HepG2 (cell line): Measurements from ENCODE around the gene LRRC43. TPM values are rescaled to one million over a fixed set of nuclear protein-coding genes. Genes with fewer than 3 reads are reported as not detected.

ENCODE experiments used
- AGO1 ChIP-seq: fragments of 200-400 bp; formaldehyde crosslinking; IDR thresholded peaks from 2 replicates; pipeline ENCODE4 v1.6.1; 2017; ENCODE audit warnings: mild to moderate bottlenecking, low read depth, low read length, moderate library complexity; ENCODE audit not compliant: poor library complexity, severe bottlenecking
- CBX2 ChIP-seq, 2 experiments: fragments of 200-600 bp in 1 of 2; sonication (generic); formaldehyde crosslinking in 1 of 2; IDR thresholded peaks; 2 replicates each; pipeline versions ENCODE4 v1.7.0 to v1.8.1; 2018 to 2022; ENCODE audit warnings: low read depth in 2 of 2, low read length in 1 of 2, mild to moderate bottlenecking in 1 of 2, missing genetic modification reagents in 1 of 2
- CCDC6 ChIP-seq: sonication (generic); formaldehyde crosslinking; IDR thresholded peaks from 2 replicates; pipeline ENCODE4 v1.8.1; 2022; ENCODE audit warnings: mild to moderate bottlenecking, missing genetic modification reagents, moderate library complexity
- FOXA3 ChIP-seq: IDR thresholded peaks from 2 replicates; pipeline ENCODE4 v1.6.1; 2016; ENCODE audit warnings: missing genetic modification reagents, missing compliant biosample characterization
- HMG20A ChIP-seq: IDR thresholded peaks from 2 replicates; pipeline ENCODE4 v1.6.1; 2016; ENCODE audit warnings: borderline replicate concordance
- IRX3 ChIP-seq: sonication (generic); formaldehyde crosslinking; IDR thresholded peaks from 2 replicates; pipeline ENCODE4 v1.8.1; 2023; ENCODE audit warnings: mild to moderate bottlenecking, low read depth, missing genetic modification reagents, borderline replicate concordance
- NFE2L1 ChIP-seq: sonication (generic); formaldehyde crosslinking; IDR thresholded peaks from 2 replicates; pipeline ENCODE4 v1.4.0; 2020; ENCODE audit warnings: missing genetic modification reagents, mild to moderate bottlenecking, borderline replicate concordance
- POLR2AphosphoS2 ChIP-seq: IDR thresholded peaks from 2 replicates; pipeline ENCODE4 v1.6.1; 2011; ENCODE audit warnings: low read depth, low read length, improper control_type of control experiment
- RCOR2 ChIP-seq: IDR thresholded peaks from 2 replicates; pipeline ENCODE4 v1.6.1; 2016; ENCODE audit warnings: missing biosample characterization, missing genetic modification reagents
- ZFP62 ChIP-seq: sonication (generic); formaldehyde crosslinking; IDR thresholded peaks from 2 replicates; pipeline ENCODE4 v1.4.0; 2020; ENCODE audit warnings: missing genetic modification reagents
- ZNF251 ChIP-seq: sonication (generic); formaldehyde crosslinking; IDR thresholded peaks from 2 replicates; pipeline ENCODE4 v1.9.0; 2021; ENCODE audit warnings: mild to moderate bottlenecking, missing genetic modification reagents
- ZNF607 ChIP-seq: sonication (generic); formaldehyde crosslinking; IDR thresholded peaks from 2 replicates; pipeline ENCODE4 v1.5.1; 2020; ENCODE audit warnings: missing genetic modification reagents, mild to moderate bottlenecking, borderline replicate concordance
- ZNF878 ChIP-seq: sonication (generic); formaldehyde crosslinking; IDR thresholded peaks from 2 replicates; pipeline ENCODE4 v1.8.1; 2023; ENCODE audit warnings: mild to moderate bottlenecking, missing genetic modification reagents, moderate library complexity
- polyA plus RNA-seq, 8 experiments: library from polyadenylated mRNA; depleted of rRNA in 3 of 8; stranded (reverse) in 7 of 8; unstranded in 1 of 8; fragments of >200 nt; fragmentation: Illumina TruSeq in 4 of 8; extraction: Trizol in 4 of 8; gene quantifications; 2 replicates each; pipeline versions ENCODE4 v1.2.1 to v1.2.3, GENCODE V29; 2011 to 2016; ENCODE audit warnings: low read depth in 4 of 8, missing spikeins in 1 of 8, mixed read lengths in 1 of 8; ENCODE audit not compliant: insufficient read depth in 1 of 8
- total RNA-seq, 5 experiments: library from RNA; depleted of rRNA; stranded (reverse); fragments of >200 nt; fragmentation: Illumina TruSeq; extraction: Trizol; gene quantifications; 2 replicates each; pipeline ENCODE4 v1.2.3, GENCODE V29; 2016; ENCODE audit warnings: low read depth in 1 of 5
- TF ChIP-seq, protein P1 (sequence below): sonication (generic); formaldehyde crosslinking; IDR thresholded peaks from 2 replicates; pipeline ENCODE4 v1.4.0; 2020; ENCODE audit warnings: missing genetic modification reagents
- TF ChIP-seq, protein P2 (sequence below): sonication (generic); formaldehyde crosslinking; IDR thresholded peaks from 2 replicates; pipeline ENCODE4 v1.8.1; 2023; ENCODE audit warnings: missing genetic modification reagents, inconsistent platforms, borderline replicate concordance
- TF ChIP-seq, protein P3 (sequence below): sonication (generic); formaldehyde crosslinking; conservative IDR thresholded peaks from 2 replicates; pipeline ENCODE4 v1.8.0; 2022; ENCODE audit warnings: missing genetic modification reagents
- TF ChIP-seq, protein P4 (sequence below): sonication (generic); formaldehyde crosslinking; conservative IDR thresholded peaks from 2 replicates; pipeline ENCODE4 v1.8.0; 2022; ENCODE audit warnings: low read depth, missing genetic modification reagents
- TF ChIP-seq, protein P5 (sequence below): sonication (generic); formaldehyde crosslinking; IDR thresholded peaks from 2 replicates; pipeline ENCODE4 v1.4.0; 2020; ENCODE audit warnings: missing genetic modification reagents, borderline replicate concordance

Gene LRRC43
- total and polyA plus RNA-seq, 2 of the 13 experiments (the other 11 are each of a cell fraction or from before 2014, with no cell fraction given): not detected

DNA sequence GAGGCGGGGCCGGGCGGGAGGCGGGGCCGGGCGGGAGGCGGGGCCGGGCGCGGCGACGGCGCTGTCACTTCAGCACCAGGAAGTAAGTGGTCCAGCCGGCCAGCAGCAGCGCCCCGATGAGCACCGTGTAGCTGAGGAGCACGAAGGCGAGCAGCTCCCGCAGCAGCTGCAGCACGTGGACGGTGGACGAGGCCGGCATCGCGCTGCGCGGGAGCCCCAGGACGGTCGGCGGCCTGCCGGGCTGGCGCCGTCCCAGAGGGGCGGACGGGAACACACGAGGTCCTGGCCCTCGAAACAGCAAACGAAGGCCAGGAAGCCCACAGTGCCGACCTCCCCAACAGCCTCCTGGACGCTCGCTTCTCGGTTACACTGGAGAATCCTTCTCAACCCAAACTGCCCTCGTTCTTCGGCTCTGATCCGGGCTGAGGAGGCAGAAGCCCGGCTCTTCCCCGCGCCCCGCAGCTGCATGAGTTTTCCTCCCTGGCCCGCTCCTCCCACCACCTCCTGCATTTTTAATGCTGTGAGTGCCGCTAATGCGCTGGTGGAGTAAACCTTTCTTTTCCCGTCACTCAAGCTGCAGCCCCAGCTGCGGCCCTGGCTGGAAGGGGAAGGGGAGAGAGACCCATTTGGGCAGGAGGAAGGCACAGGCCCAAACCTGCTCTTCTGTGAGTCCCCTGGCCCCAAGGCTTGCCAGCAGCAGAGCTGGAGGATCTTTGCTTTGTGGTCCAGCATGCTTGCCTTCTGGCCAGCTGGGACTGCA lies 43.6 kb downstream of the LRRC43 start (continued):
- TF ChIP-seq, protein P1, sequence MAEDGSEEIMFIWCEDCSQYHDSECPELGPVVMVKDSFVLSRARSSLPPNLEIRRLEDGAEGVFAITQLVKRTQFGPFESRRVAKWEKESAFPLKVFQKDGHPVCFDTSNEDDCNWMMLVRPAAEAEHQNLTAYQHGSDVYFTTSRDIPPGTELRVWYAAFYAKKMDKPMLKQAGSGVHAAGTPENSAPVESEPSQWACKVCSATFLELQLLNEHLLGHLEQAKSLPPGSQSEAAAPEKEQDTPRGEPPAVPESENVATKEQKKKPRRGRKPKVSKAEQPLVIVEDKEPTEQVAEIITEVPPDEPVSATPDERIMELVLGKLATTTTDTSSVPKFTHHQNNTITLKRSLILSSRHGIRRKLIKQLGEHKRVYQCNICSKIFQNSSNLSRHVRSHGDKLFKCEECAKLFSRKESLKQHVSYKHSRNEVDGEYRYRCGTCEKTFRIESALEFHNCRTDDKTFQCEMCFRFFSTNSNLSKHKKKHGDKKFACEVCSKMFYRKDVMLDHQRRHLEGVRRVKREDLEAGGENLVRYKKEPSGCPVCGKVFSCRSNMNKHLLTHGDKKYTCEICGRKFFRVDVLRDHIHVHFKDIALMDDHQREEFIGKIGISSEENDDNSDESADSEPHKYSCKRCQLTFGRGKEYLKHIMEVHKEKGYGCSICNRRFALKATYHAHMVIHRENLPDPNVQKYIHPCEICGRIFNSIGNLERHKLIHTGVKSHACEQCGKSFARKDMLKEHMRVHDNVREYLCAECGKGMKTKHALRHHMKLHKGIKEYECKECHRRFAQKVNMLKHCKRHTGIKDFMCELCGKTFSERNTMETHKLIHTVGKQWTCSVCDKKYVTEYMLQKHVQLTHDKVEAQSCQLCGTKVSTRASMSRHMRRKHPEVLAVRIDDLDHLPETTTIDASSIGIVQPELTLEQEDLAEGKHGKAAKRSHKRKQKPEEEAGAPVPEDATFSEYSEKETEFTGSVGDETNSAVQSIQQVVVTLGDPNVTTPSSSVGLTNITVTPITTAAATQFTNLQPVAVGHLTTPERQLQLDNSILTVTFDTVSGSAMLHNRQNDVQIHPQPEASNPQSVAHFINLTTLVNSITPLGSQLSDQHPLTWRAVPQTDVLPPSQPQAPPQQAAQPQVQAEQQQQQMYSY (CRISPR knock-in tag): peak; percentile 66
- TF ChIP-seq ZFP62: no peak
- no peak for TF ChIP-seq FOXA3 (CRISPR knock-in tag)
- 0 out of 2 replicates have a peak, but pooled peaks have one; percentile 62 for TF ChIP-seq ZNF251
- no peak for TF ChIP-seq CBX2 (IDR thresholded peaks at IDR 0.05; ENCODE audit: low read depth, low read length)
- TF ChIP-seq CBX2 (CRISPR knock-in tag; IDR thresholded peaks at IDR 0.05; ENCODE audit: low read depth): 0 out of 2 replicates have a peak, but pooled peaks have one; percentile 70
- no peak for TF ChIP-seq HMG20A (CRISPR knock-in tag)
- TF ChIP-seq NFE2L1: peak; percentile 87; the same call in 1 of the 2 replicates
- TF ChIP-seq, protein P2, sequence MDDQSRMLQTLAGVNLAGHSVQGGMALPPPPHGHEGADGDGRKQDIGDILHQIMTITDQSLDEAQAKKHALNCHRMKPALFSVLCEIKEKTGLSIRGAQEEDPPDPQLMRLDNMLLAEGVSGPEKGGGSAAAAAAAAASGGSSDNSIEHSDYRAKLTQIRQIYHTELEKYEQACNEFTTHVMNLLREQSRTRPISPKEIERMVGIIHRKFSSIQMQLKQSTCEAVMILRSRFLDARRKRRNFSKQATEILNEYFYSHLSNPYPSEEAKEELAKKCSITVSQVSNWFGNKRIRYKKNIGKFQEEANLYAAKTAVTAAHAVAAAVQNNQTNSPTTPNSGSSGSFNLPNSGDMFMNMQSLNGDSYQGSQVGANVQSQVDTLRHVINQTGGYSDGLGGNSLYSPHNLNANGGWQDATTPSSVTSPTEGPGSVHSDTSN (CRISPR knock-in tag): peak; percentile 82; the same call in 1 of the 2 replicates
- TF ChIP-seq POLR2AphosphoS2: no peak
- no peak for TF ChIP-seq RCOR2 (CRISPR knock-in tag)
- peak; percentile 97 for TF ChIP-seq ZNF607 (CRISPR knock-in tag)
- TF ChIP-seq, protein P3, sequence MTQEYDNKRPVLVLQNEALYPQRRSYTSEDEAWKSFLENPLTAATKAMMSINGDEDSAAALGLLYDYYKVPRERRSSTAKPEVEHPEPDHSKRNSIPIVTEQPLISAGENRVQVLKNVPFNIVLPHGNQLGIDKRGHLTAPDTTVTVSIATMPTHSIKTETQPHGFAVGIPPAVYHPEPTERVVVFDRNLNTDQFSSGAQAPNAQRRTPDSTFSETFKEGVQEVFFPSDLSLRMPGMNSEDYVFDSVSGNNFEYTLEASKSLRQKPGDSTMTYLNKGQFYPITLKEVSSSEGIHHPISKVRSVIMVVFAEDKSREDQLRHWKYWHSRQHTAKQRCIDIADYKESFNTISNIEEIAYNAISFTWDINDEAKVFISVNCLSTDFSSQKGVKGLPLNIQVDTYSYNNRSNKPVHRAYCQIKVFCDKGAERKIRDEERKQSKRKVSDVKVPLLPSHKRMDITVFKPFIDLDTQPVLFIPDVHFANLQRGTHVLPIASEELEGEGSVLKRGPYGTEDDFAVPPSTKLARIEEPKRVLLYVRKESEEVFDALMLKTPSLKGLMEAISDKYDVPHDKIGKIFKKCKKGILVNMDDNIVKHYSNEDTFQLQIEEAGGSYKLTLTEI (CRISPR knock-in tag): no peak
- peak; percentile 89; the same call in 1 of the 2 replicates for TF ChIP-seq ZNF878 (CRISPR knock-in tag)
- TF ChIP-seq, protein P4, sequence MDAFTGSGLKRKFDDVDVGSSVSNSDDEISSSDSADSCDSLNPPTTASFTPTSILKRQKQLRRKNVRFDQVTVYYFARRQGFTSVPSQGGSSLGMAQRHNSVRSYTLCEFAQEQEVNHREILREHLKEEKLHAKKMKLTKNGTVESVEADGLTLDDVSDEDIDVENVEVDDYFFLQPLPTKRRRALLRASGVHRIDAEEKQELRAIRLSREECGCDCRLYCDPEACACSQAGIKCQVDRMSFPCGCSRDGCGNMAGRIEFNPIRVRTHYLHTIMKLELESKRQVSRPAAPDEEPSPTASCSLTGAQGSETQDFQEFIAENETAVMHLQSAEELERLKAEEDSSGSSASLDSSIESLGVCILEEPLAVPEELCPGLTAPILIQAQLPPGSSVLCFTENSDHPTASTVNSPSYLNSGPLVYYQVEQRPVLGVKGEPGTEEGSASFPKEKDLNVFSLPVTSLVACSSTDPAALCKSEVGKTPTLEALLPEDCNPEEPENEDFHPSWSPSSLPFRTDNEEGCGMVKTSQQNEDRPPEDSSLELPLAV (CRISPR knock-in tag): no peak
- TF ChIP-seq AGO1: no peak
- peak; percentile 89; the same call in 1 of the 2 replicates for TF ChIP-seq CCDC6 (CRISPR knock-in tag)
- peak; percentile 74; the same call in 1 of the 2 replicates for TF ChIP-seq IRX3 (CRISPR knock-in tag)
- TF ChIP-seq, protein P5, sequence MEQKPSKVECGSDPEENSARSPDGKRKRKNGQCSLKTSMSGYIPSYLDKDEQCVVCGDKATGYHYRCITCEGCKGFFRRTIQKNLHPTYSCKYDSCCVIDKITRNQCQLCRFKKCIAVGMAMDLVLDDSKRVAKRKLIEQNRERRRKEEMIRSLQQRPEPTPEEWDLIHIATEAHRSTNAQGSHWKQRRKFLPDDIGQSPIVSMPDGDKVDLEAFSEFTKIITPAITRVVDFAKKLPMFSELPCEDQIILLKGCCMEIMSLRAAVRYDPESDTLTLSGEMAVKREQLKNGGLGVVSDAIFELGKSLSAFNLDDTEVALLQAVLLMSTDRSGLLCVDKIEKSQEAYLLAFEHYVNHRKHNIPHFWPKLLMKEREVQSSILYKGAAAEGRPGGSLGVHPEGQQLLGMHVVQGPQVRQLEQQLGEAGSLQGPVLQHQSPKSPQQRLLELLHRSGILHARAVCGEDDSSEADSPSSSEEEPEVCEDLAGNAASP: peak; percentile 28; the same call in 1 of the 2 replicates
